ENCODE data around the gene TOR3A.
"Not testable (repeated sequence)": the region's sequence is repeated elsewhere in the genome, so short reads cannot be mapped to it uniquely, and the experiment has no call there.

The TOR3A gene

GRCh38 chr1:179108644-179109043 is 26.8 kb downstream of the TOR3A start:
- no peak for DNase-seq

- DNase-seq = no peak
Observed at GRCh38 chr1:179115181-179115580, 33.3 kb downstream of the TOR3A start.

- DNase-seq = no peak
Observed at GRCh38 chr1:179119513-179119912, 37.6 kb downstream of the TOR3A start.

GRCh38 chr1:179120736-179121135 is 38.9 kb downstream of the TOR3A start:
- no peak for DNase-seq

- peak; percentile 80 for DNase-seq
Observed at GRCh38 chr1:179121159-179121938, 39.5 kb downstream of the TOR3A start.

GRCh38 chr1:179124873-179125272 is 43.0 kb downstream of the TOR3A start:
- no peak for DNase-seq

GRCh38 chr1:179126338-179127060 is 44.6 kb downstream of the TOR3A start:
- no peak for DNase-seq

GRCh38 chr1:179127163-179127895 is 45.5 kb downstream of the TOR3A start:
- no peak for DNase-seq

- no peak for DNase-seq
Observed at GRCh38 chr1:179128520-179128919, 46.6 kb downstream of the TOR3A start.

GRCh38 chr1:179129702-179130473 is 48.0 kb downstream of the TOR3A start:
- DNase-seq = peak; percentile 73

- not testable (repeated sequence) for DNase-seq
Observed at GRCh38 chr1:179135168-179135567, 53.3 kb downstream of the TOR3A start.

- DNase-seq = not testable (repeated sequence)
Observed at GRCh38 chr1:179135707-179136106, 53.8 kb downstream of the TOR3A start.

GRCh38 chr1:179137617-179138255 is 55.9 kb downstream of the TOR3A start:
- DNase-seq = no peak

- DNase-seq = not testable (repeated sequence)
Observed at GRCh38 chr1:179138755-179139154, 56.9 kb downstream of the TOR3A start.

- DNase-seq = peak; percentile 58
Observed at GRCh38 chr1:179141592-179142251, 59.9 kb downstream of the TOR3A start.

- peak; percentile 56 for DNase-seq
Observed at GRCh38 chr1:179142889-179143299, 61.0 kb downstream of the TOR3A start.

GRCh38 chr1:179143322-179143721 is 61.5 kb downstream of the TOR3A start:
- peak; percentile 24 for DNase-seq

- DNase-seq = no peak
Observed at GRCh38 chr1:179144626-179145025, 62.8 kb downstream of the TOR3A start.

GRCh38 chr1:179145521-179145920 is 63.7 kb downstream of the TOR3A start:
- DNase-seq = no peak

Data from hematopoietic multipotent progenitor cell treated with erythropoietin and hydrocortisone succinate and interleukin-3 and kit ligand, for 4 days (in vitro differentiated cells).